ENCODE data around the gene ARID5A. TPM values are rescaled to one million over a fixed set of nuclear protein-coding genes. Genes with fewer than 3 reads are reported as not detected.
A peak's percentile ranks its signal among the peaks of the same experiment; 100 is the strongest.

Gene ARID5A
- total and polyA plus RNA-seq, 7 experiments from 2014 or later = 52.2 to 182 (median 111) TPM

DNA sequence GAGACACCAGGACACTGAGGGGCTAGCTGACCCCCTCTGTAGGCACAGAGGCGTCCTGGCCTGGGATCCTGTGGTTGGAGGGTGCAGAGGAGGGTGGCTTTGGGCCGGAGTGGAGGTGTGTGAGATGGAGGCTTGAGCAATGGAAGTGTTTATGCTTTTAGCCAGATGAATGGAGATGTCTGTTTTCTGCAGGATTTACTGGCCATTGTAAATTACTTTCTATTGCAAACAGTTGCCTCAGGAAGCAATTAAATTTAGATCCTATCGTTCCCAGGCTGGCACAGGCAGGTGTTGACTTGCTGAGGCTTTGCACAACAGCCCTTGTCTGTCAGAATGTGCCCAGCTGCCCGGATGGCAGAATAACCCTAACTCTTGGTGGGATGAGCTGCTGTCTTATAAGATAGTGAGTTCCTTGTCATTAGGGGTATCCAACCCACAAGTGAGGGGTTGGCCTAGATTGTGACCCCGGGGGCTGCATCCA lies 1.8 kb upstream of the ARID5A start:
- intact Hi-C loops (cut with micrococcal nuclease) = loop anchor here (5.0 to 10.0 kb wide), 6 partner anchors 83 to 1510 kb away; partner anchors contain the start of genes ANKRD39 (in 1 of the 2), CIAO1 (in 1 of the 2), CNNM3 (in 1 of the 2) and CNNM4 (in 1 of the 2)
- CTCF ChIA-PET = interaction anchor here (0.6 to 2.1 kb wide), 2 partner anchors 20 to 259 kb away, joined by 3 to 7 read pairs; no protein-coding TSS in a partner anchor
- H3K4me3 Mint-ChIP-seq = peak overlapping the region in 1 of 10 donors; percentile 54
- peaks cover 0 to 9% (median 0%) of the 10 kb centered on the region in 11 donors for H3K9me3 Mint-ChIP-seq
- Histone ChIP-seq H3K4me1 (ENCODE audit: control insufficient read depth in 2 of 2, insufficient read depth in 2 of 2, low read length in 2 of 2) (peaks cover 32 to 37% of the 10 kb centered on the region in 2 donors), H3K9me3 (ENCODE audit: control insufficient read depth in 2 of 3, low read length in 3 of 3) (no peaks in the 10 kb centered on the region), H3K36me3 (ENCODE audit: control insufficient read depth in 2 of 3, insufficient read depth in 3 of 3, low read length in 3 of 3) (peaks cover 0 to 13% (median 0%) of the 10 kb centered on the region in 3 experiments), H3K27me3 (ENCODE audit: control insufficient read depth in 2 of 2, insufficient read depth in 2 of 2, low read length in 2 of 2) (no peaks in the 10 kb centered on the region), H3K4me3 (ENCODE audit: low read length) (no peak overlapping the region), H3K27ac (ENCODE audit: low read depth, low read length) (no peak overlapping the region)
- ATAC-seq = no peak
- H3K27ac Mint-ChIP-seq = peak overlapping the region in 6 of 9 donors; percentile 19 to 100 (median 72)
- peak in 1 of 9 donors; percentile 4 for DNase-seq
- H3K27me3 Mint-ChIP-seq = no peaks in the 10 kb centered on the region
- POLR2A ChIA-PET = interaction anchor here (0.6 to 17.2 kb wide), 5 partner anchors 10 to 199 kb away, joined by 3 to 241 read pairs (median 4); partner anchors contain the start of gene NCAPH
- H3K36me3 Mint-ChIP-seq = peaks cover 0 to 13% (median 0%) of the 10 kb centered on the region in 5 donors
- H3K4me1 Mint-ChIP-seq = peaks cover 36 to 79% (median 45%) of the 10 kb centered on the region in 7 donors

GRCh38 chr2:96535331-96535730 lies 1.2 kb upstream of the ARID5A start:
- peak overlapping the region in 1 of 10 donors; percentile 23 for H3K4me3 Mint-ChIP-seq

GRCh38 chr2:96537066-96537733 lies 648 bp downstream of the ARID5A start:
- Histone ChIP-seq H3K36me3 (ENCODE audit: control insufficient read depth in 2 of 3, insufficient read depth in 3 of 3, low read length in 3 of 3) (peaks cover 0 to 28% (median 0%) of the 10 kb centered on the region in 3 experiments), H3K27ac (ENCODE audit: low read depth, low read length) (peak overlapping the region; percentile 99), H3K27me3 (ENCODE audit: control insufficient read depth in 2 of 2, insufficient read depth in 2 of 2, low read length in 2 of 2) (no peaks in the 10 kb centered on the region), H3K9me3 (ENCODE audit: control insufficient read depth in 2 of 3, low read length in 3 of 3) (no peaks in the 10 kb centered on the region), H3K4me3 (ENCODE audit: low read length) (peak overlapping the region; percentile 84), H3K4me1 (ENCODE audit: control insufficient read depth in 2 of 2, insufficient read depth in 2 of 2, low read length in 2 of 2) (peaks cover 37 to 40% of the 10 kb centered on the region in 2 donors)
- intact Hi-C loops (cut with micrococcal nuclease) = loop anchor here (1.0 to 10.0 kb wide), 11 partner anchors 80 to 1512 kb away; partner anchors contain the start of genes CNNM4 (in 2 of the 2), ANKRD36 (in 1 of the 2), ANKRD39 (in 1 of the 2) and CIAO1 (in 1 of the 2)
- POLR2A ChIA-PET = interaction anchor here (0.6 to 17.2 kb wide), 25 partner anchors 8 to 426 kb away, joined by 3 to 241 read pairs (median 4); partner anchors contain the start of genes CIAO1, CNNM4, KANSL3 and NCAPH
- peaks cover 0 to 22% (median 3%) of the 10 kb centered on the region in 5 donors for H3K36me3 Mint-ChIP-seq
- CTCF ChIA-PET = interaction anchor here (1.1 to 3.6 kb wide), 6 partner anchors 8 to 217 kb away, joined by 3 to 26 read pairs (median 4); no protein-coding TSS in a partner anchor
- peaks cover 0 to 9% (median 0%) of the 10 kb centered on the region in 11 donors for H3K9me3 Mint-ChIP-seq
- H3K4me1 Mint-ChIP-seq = peaks cover 31 to 73% (median 50%) of the 10 kb centered on the region in 7 donors
- peak overlapping the region; percentile 97 to 100 (median 99) for H3K27ac Mint-ChIP-seq
- peak overlapping the region; percentile 91 to 98 (median 96) for H3K4me3 Mint-ChIP-seq
- peak; percentile 74 to 94 (median 90) for DNase-seq
- ATAC-seq = peak; percentile 59
- H3K27me3 Mint-ChIP-seq = no peaks in the 10 kb centered on the region

More at GRCh38 chr2:96535331-96535730, 1.2 kb upstream of the ARID5A start:
- H3K4me3 ChIP-seq (ENCODE audit: low read length) = no peak overlapping the region
- H3K36me3 ChIP-seq (ENCODE audit: control insufficient read depth in 2 of 3, insufficient read depth in 3 of 3, low read length in 3 of 3) = peaks cover 0 to 15% (median 0%) of the 10 kb centered on the region in 3 experiments
- H3K27ac ChIP-seq (ENCODE audit: low read depth, low read length) = no peak overlapping the region
- peaks cover 0 to 9% (median 0%) of the 10 kb centered on the region in 11 donors for H3K9me3 Mint-ChIP-seq
- H3K4me1 Mint-ChIP-seq = peaks cover 38 to 79% (median 46%) of the 10 kb centered on the region in 7 donors
- peaks cover 38 to 43% of the 10 kb centered on the region in 2 donors for H3K4me1 ChIP-seq (ENCODE audit: control insufficient read depth in 2 of 2, insufficient read depth in 2 of 2, low read length in 2 of 2)
- intact Hi-C loops (cut with micrococcal nuclease) = loop anchor here (5.0 to 10.0 kb wide), 6 partner anchors 82 to 1511 kb away; partner anchors contain the start of genes ANKRD39 (in 1 of the 2), CIAO1 (in 1 of the 2), CNNM3 (in 1 of the 2) and CNNM4 (in 1 of the 2)
- H3K27me3 Mint-ChIP-seq = no peaks in the 10 kb centered on the region
- CTCF ChIA-PET = interaction anchor here (0.5 to 1.1 kb wide), 3 partner anchors 9 to 117 kb away, joined by 3 to 4 read pairs (median 3); no protein-coding TSS in a partner anchor
- DNase-seq (peak in 1 of 9 donors; percentile 9), ATAC-seq (no peak)
- H3K9me3 ChIP-seq (ENCODE audit: control insufficient read depth in 2 of 3, low read length in 3 of 3) = no peaks in the 10 kb centered on the region
- POLR2A ChIA-PET = interaction anchor here (1.3 to 17.2 kb wide), 4 partner anchors 10 to 230 kb away, joined by 4 to 241 read pairs (median 9); partner anchors contain the start of genes NCAPH and SNRNP200
- H3K36me3 Mint-ChIP-seq = peaks cover 0 to 19% (median 0%) of the 10 kb centered on the region in 5 donors
- H3K27me3 ChIP-seq (ENCODE audit: control insufficient read depth in 2 of 2, insufficient read depth in 2 of 2, low read length in 2 of 2) = no peaks in the 10 kb centered on the region
- peak overlapping the region in 8 of 9 donors; percentile 24 to 100 (median 90) for H3K27ac Mint-ChIP-seq

- DNase-seq (peak in 8 of 9 donors; percentile 59 to 88 (median 84)), ATAC-seq (peak; percentile 31)
- Mint-ChIP-seq H3K27me3 (no peaks in the 10 kb centered on the region), H3K9me3 (peaks cover 0 to 9% (median 0%) of the 10 kb centered on the region in 11 donors), H3K4me1 (peaks cover 32 to 70% (median 49%) of the 10 kb centered on the region in 7 donors), H3K36me3 (peaks cover 0 to 26% (median 3%) of the 10 kb centered on the region in 5 donors), H3K4me3 (peak overlapping the region; percentile 92 to 98 (median 96)), H3K27ac (peak overlapping the region; percentile 97 to 100 (median 99))
- Histone ChIP-seq H3K27me3 (ENCODE audit: control insufficient read depth in 2 of 2, insufficient read depth in 2 of 2, low read length in 2 of 2) (no peaks in the 10 kb centered on the region), H3K27ac (ENCODE audit: low read depth, low read length) (peak overlapping the region; percentile 99), H3K36me3 (ENCODE audit: control insufficient read depth in 2 of 3, insufficient read depth in 3 of 3, low read length in 3 of 3) (peaks cover 0 to 35% (median 0%) of the 10 kb centered on the region in 3 experiments), H3K9me3 (ENCODE audit: control insufficient read depth in 2 of 3, low read length in 3 of 3) (no peaks in the 10 kb centered on the region), H3K4me3 (ENCODE audit: low read length) (peak overlapping the region; percentile 84), H3K4me1 (ENCODE audit: control insufficient read depth in 2 of 2, insufficient read depth in 2 of 2, low read length in 2 of 2) (peaks cover 33 to 40% of the 10 kb centered on the region in 2 donors)
- intact Hi-C loops (cut with micrococcal nuclease) = loop anchor here (1.0 to 10.0 kb wide), 22 partner anchors 14 to 1513 kb away; partner anchors contain the start of genes CNNM4 (in 2 of the 2), LMAN2L (in 2 of the 2), ANKRD36 (in 1 of the 2) and ANKRD39 (in 1 of the 2)
- ChIA-PET CTCF (interaction anchor here (1.0 to 3.6 kb wide), 8 partner anchors 9 to 271 kb away, joined by 3 to 26 read pairs (median 4); no protein-coding TSS in a partner anchor), POLR2A (interaction anchor here (0.7 to 17.2 kb wide), 26 partner anchors 9 to 425 kb away, joined by 3 to 241 read pairs (median 4); partner anchors contain the start of genes CIAO1, CNNM4, DUSP2 and KANSL3)
These were observed 1.4 kb downstream of the ARID5A start for GRCh38 chr2:96537734-96538486.

- Histone ChIP-seq H3K27ac (ENCODE audit: low read depth, low read length) (peak overlapping the region; percentile 99), H3K36me3 (ENCODE audit: control insufficient read depth in 2 of 3, insufficient read depth in 3 of 3, low read length in 3 of 3) (peaks cover 0 to 40% (median 6%) of the 10 kb centered on the region in 3 experiments), H3K27me3 (ENCODE audit: control insufficient read depth in 2 of 2, insufficient read depth in 2 of 2, low read length in 2 of 2) (no peaks in the 10 kb centered on the region), H3K9me3 (ENCODE audit: control insufficient read depth in 2 of 3, low read length in 3 of 3) (no peaks in the 10 kb centered on the region), H3K4me1 (ENCODE audit: control insufficient read depth in 2 of 2, insufficient read depth in 2 of 2, low read length in 2 of 2) (peaks cover 33 to 47% of the 10 kb centered on the region in 2 donors), H3K4me3 (ENCODE audit: low read length) (peak overlapping the region; percentile 84)
- peak; percentile 68 for ATAC-seq
- Mint-ChIP-seq H3K36me3 (peaks cover 0 to 32% (median 9%) of the 10 kb centered on the region in 5 donors), H3K27ac (peak overlapping the region; percentile 97 to 100 (median 99)), H3K4me1 (peaks cover 37 to 70% (median 56%) of the 10 kb centered on the region in 7 donors), H3K9me3 (peaks cover 0 to 9% (median 0%) of the 10 kb centered on the region in 11 donors), H3K27me3 (no peaks in the 10 kb centered on the region), H3K4me3 (peak overlapping the region; percentile 92 to 98 (median 96))
- DNase-seq = peak; percentile 85 to 97 (median 95)
- POLR2A ChIA-PET = interaction anchor here (0.7 to 17.2 kb wide), 25 partner anchors 10 to 424 kb away, joined by 3 to 241 read pairs (median 5); partner anchors contain the start of genes CIAO1, CNNM4, DUSP2 and KANSL3
- intact Hi-C loops (cut with micrococcal nuclease) = loop anchor here (1.0 to 10.0 kb wide), 17 partner anchors 14 to 1514 kb away; partner anchors contain the start of genes LMAN2L (in 2 of the 2), ANKRD39 (in 1 of the 2), CIAO1 (in 1 of the 2) and CNNM3 (in 1 of the 2)
- CTCF ChIA-PET = interaction anchor here (1.0 to 3.6 kb wide), 8 partner anchors 10 to 272 kb away, joined by 3 to 26 read pairs (median 4); no protein-coding TSS in a partner anchor
These were observed 2.1 kb downstream of the ARID5A start for GRCh38 chr2:96538487-96539214.

All from naive thymus-derived CD4-positive, alpha-beta T cell (primary cell).